Vagina (tissue), 2 donors: ENCODE results near the gene SMCO3. TPM values are rescaled to one million over a fixed set of nuclear protein-coding genes. Genes with fewer than 3 reads are reported as not detected.
"Not testable (repeated sequence)": the region's sequence is repeated elsewhere in the genome, so short reads cannot be mapped to it uniquely, and the experiment has no call there.

Experiments
- DNase-seq, 2 donors: peaks; one replicate each; pipeline ENCODE4 v3.0.0-alpha.2; 2017; ENCODE audit errors: extremely low spot score in 2 of 2
- H3K27ac ChIP-seq: fragments of 200-600 bp; sonication (generic); one replicate; pipeline ENCODE4 v1.5.1; 2019
- H3K27me3 ChIP-seq: fragments of 200-600 bp; sonication (generic); one replicate; pipeline ENCODE4 v1.5.1; 2019
- H3K36me3 ChIP-seq, 2 donors: fragments of 200-600 bp; sonication (generic); one replicate each; pipeline ENCODE4 v1.5.1; 2017 to 2019
- H3K4me1 ChIP-seq: fragments of 200-600 bp; sonication (generic); one replicate; pipeline ENCODE4 v1.5.1; 2019
- H3K4me3 ChIP-seq, 2 donors: fragments of 200-600 bp; sonication (generic); 1 replicate in 1 of 2; 2 replicates in 1 of 2; pipeline ENCODE4 v1.5.1; 2016 to 2019
- H3K9me3 ChIP-seq: fragments of 200-600 bp; sonication (generic); one replicate; pipeline ENCODE4 v1.5.1; 2019
- POLR2A ChIP-seq, 2 donors: fragments of 450-650 bp; IDR thresholded peaks; one replicate each; pipeline ENCODE4 v1.6.1; 2017; ENCODE audit warnings: antibody characterized with exemption in 2 of 2, mild to moderate bottlenecking in 2 of 2, moderate library complexity in 2 of 2
- POLR2AphosphoS5 ChIP-seq, 2 donors: sonication (generic); formaldehyde crosslinking; IDR thresholded peaks; one replicate each; pipeline ENCODE4 v1.9.0; 2017; ENCODE audit warnings: antibody characterized with exemption in 2 of 2, mild to moderate bottlenecking in 2 of 2, low read depth in 1 of 2; ENCODE audit not compliant: insufficient read depth in 1 of 2
- intact Hi-C: fragments of 100-400 bp; cut with DNase I; formaldehyde crosslinking; loops from one replicate; pipeline ENCODE4 v1.15.1; 2023
- total RNA-seq: library from RNA; depleted of rRNA; stranded (reverse); fragments of >200 nt; gene quantifications from one replicate; pipeline ENCODE4 v1.2.3, GENCODE V29; 2016
- TF ChIP-seq, protein P1 (sequence below), 3 experiments: fragments of 450-650 bp in 2 of 3; fragments of 200-600 bp in 1 of 3; sonication (generic) in 1 of 3; IDR thresholded peaks; one replicate each; pipeline ENCODE4 v1.5.1; 2017 to 2019; ENCODE audit warnings: antibody characterized with exemption in 3 of 3, mild to moderate bottlenecking in 2 of 3, moderate library complexity in 2 of 3

The SMCO3 gene
- total RNA-seq, 1 donor from 2014 or later: not detected

GRCh38 chr12:14765398-14765797 lies 48.6 kb downstream of the SMCO3 start:
- peaks cover 15% of the 10 kb centered on the region for H3K4me1 ChIP-seq
- DNase-seq: no peak
- no peaks in the 10 kb centered on the region for H3K27me3 ChIP-seq
- no peaks in the 10 kb centered on the region for H3K9me3 ChIP-seq
- H3K36me3 ChIP-seq: no peaks in the 10 kb centered on the region
- TF ChIP-seq POLR2AphosphoS5 (IDR thresholded peaks at IDR 0.05; ENCODE audit: insufficient read depth in 1 of 2, low read depth in 1 of 2) (no peak), POLR2A (IDR thresholded peaks at IDR 0.05) (no peak)
- TF ChIP-seq, protein P1, sequence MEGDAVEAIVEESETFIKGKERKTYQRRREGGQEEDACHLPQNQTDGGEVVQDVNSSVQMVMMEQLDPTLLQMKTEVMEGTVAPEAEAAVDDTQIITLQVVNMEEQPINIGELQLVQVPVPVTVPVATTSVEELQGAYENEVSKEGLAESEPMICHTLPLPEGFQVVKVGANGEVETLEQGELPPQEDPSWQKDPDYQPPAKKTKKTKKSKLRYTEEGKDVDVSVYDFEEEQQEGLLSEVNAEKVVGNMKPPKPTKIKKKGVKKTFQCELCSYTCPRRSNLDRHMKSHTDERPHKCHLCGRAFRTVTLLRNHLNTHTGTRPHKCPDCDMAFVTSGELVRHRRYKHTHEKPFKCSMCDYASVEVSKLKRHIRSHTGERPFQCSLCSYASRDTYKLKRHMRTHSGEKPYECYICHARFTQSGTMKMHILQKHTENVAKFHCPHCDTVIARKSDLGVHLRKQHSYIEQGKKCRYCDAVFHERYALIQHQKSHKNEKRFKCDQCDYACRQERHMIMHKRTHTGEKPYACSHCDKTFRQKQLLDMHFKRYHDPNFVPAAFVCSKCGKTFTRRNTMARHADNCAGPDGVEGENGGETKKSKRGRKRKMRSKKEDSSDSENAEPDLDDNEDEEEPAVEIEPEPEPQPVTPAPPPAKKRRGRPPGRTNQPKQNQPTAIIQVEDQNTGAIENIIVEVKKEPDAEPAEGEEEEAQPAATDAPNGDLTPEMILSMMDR (IDR thresholded peaks at IDR 0.05): no peak
- H3K27ac ChIP-seq: no peak overlapping the region
- no peak overlapping the region for H3K4me3 ChIP-seq
- intact Hi-C loops: no loop called here

DNA sequence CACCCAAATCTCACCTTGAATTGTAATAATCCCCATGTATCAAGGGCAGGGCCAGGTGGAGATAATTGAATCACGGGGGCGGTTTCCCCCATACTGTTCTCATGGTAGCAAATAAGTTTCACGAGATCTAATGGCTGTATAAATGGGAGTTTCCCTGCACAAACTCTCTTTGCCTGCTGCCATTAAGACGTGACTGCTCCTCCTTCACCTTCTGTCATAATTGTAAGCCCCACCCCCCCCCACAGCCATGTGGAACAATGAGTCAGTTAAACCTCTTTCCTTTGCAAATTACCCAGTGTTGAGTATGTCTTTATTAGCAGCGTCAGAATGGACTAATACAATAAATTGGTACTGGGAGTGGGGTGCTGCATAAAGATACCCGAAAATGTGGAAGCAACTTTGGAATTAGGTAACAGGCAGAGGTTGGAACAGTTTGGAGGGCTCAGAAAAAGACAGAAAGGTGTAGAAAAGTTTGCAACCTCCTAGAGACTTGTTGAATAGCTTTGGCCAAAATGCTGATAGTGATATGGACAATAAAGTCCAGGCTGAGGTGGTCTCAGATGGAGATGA lies 54.2 kb downstream of the SMCO3 start:
- intact Hi-C loops, H3K36me3 ChIP-seq, H3K27me3 ChIP-seq, DNase-seq, H3K9me3 ChIP-seq, H3K27ac ChIP-seq, H3K4me1 ChIP-seq, H3K4me3 ChIP-seq: not testable (repeated sequence)

DNA sequence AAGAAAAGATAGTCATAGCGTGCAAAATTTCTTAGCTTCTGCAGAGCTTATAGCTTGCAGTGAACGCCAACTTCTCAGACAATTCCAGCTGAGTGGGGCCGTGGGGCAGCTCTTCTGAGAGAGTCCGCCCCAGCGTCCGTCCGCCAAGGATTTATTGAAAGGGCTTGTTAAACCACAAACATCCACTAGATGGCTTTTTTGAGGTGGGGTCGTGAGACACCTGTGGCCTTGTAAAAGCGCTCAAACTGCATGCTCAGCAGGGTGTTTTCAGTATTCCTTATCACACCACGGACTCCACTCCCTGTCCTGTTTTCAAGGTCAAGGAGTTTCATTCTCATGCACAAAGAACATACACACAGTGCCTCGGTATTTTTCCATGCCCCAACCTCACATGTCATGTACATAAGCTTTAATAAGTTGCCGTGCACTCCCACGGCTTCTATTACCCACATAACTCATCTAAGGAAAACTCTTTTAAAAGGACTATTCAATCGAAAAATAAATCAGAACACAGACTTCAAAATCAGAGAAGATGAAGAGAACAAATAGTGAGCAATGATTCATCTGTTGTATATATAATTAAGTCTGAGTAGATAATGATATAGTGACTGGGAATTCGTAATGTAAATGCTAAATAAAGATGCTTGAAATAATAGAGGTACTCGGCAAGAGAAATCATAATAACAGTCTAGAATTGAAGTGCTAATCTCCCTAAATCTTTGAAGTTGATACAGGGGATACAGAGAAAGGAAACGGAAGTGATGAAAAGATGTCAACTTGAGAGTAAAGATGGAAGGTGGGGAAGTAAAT lies 57.4 kb downstream of the SMCO3 start:
- Histone ChIP-seq H3K4me1 (no peaks in the 10 kb centered on the region), H3K27me3 (no peaks in the 10 kb centered on the region), H3K27ac (no peak overlapping the region), H3K9me3 (no peaks in the 10 kb centered on the region), H3K36me3 (no peaks in the 10 kb centered on the region), H3K4me3 (no peak overlapping the region)
- TF ChIP-seq, protein P1 (IDR thresholded peaks at IDR 0.05): no peak
- no peak for TF ChIP-seq POLR2AphosphoS5 (IDR thresholded peaks at IDR 0.05; ENCODE audit: insufficient read depth in 1 of 2, low read depth in 1 of 2)
- TF ChIP-seq POLR2A (IDR thresholded peaks at IDR 0.05): no peak
- intact Hi-C loops: no loop called here
- no peak for DNase-seq

Other genes with a start within 250 kb of the SMCO3 start
- gene PLBD1, start 246.3 kb downstream of the SMCO3 start, total RNA-seq: 29.0 TPM
- 0.74 TPM for gene GUCY2C, start 117.6 kb downstream of the SMCO3 start, total RNA-seq
- 12.8 TPM for gene WBP11, start 10.7 kb downstream of the SMCO3 start, total RNA-seq
- 0.74 TPM for gene C12orf60, start 10.5 kb downstream of the SMCO3 start, total RNA-seq
- gene ART4, start 29.3 kb upstream of the SMCO3 start, total RNA-seq: 0.98 TPM
- gene MGP, start 71.7 kb upstream of the SMCO3 start, total RNA-seq: 1,065 TPM
- gene ERP27, start 124.4 kb upstream of the SMCO3 start, total RNA-seq: 2.2 TPM
- gene ARHGDIB, start 147.4 kb upstream of the SMCO3 start, total RNA-seq: 153 TPM
- gene PDE6H, start 158.9 kb upstream of the SMCO3 start, total RNA-seq: not detected